HL-60 (cell line): ENCODE data around the gene KLHL28.

Source experiments
- DNase-seq, 2 experiments: peaks; one replicate each; pipeline ENCODE4 v3.0.0-alpha.2; 2010 to 2020; ENCODE audit warnings: low read depth in 1 of 2, low spot score in 1 of 2
- H3K27ac ChIP-seq: fragments of 250-450 bp; sonication (Bioruptor Pico); replicated peaks from 2 replicates; pipeline ENCODE4 v1.5.1; 2020; ENCODE audit warnings: mild to moderate bottlenecking, moderate library complexity
- H3K27me3 ChIP-seq: fragments of 250-450 bp; sonication (Bioruptor Pico); 2 replicates; pipeline ENCODE4 v1.5.1; 2021; ENCODE audit warnings: mild to moderate bottlenecking, moderate library complexity; ENCODE audit not compliant: insufficient read depth, poor library complexity, severe bottlenecking
- H3K4me3 ChIP-seq: replicated peaks from 2 replicates; pipeline ENCODE4 v1.5.1; 2011; ENCODE audit warnings: mild to moderate bottlenecking, control low read depth, low read length; ENCODE audit not compliant: insufficient read depth
- CTCF ChIP-seq: IDR thresholded peaks from one replicate; pipeline ENCODE4 v1.5.1; 2011; ENCODE audit warnings: low read length, control low read depth, inconsistent platforms; ENCODE audit not compliant: insufficient read depth
- GABPA ChIP-seq: IDR thresholded peaks from 2 replicates; pipeline ENCODE4 v1.6.1; 2012; ENCODE audit warnings: low read depth
- POLR2AphosphoS5 ChIP-seq: IDR thresholded peaks from 2 replicates; pipeline ENCODE4 v1.6.1; 2012; ENCODE audit warnings: low read depth
- REST ChIP-seq: IDR thresholded peaks from 2 replicates; pipeline ENCODE4 v1.6.1; 2012; ENCODE audit warnings: low read depth; ENCODE audit not compliant: insufficient replicate concordance
- SPI1 ChIP-seq: IDR thresholded peaks from 2 replicates; pipeline ENCODE4 v1.6.1; 2012; ENCODE audit warnings: low read depth, mild to moderate bottlenecking, borderline replicate concordance

Gene KLHL28

GRCh38 chr14:44910821-44911220, 50.9 kb downstream of the KLHL28 start:
- no peak for DNase-seq
- Histone ChIP-seq H3K27me3 (peaks cover 16% of the 10 kb centered on the region), H3K27ac (no peak overlapping the region), H3K4me3 (no peak overlapping the region)
- TF ChIP-seq POLR2AphosphoS5 (no peak), SPI1 (no peak), REST (no peak), CTCF (no peak), GABPA (no peak)

GRCh38 chr14:44901696-44902095, 60.1 kb downstream of the KLHL28 start:
- no peak for TF ChIP-seq GABPA
- no peak for TF ChIP-seq SPI1
- no peak for TF ChIP-seq REST
- no peak for TF ChIP-seq CTCF
- no peak for TF ChIP-seq POLR2AphosphoS5
- H3K27me3 ChIP-seq: no peaks in the 10 kb centered on the region
- no peak overlapping the region for H3K27ac ChIP-seq
- no peak overlapping the region for H3K4me3 ChIP-seq
- no peak for DNase-seq

GRCh38 chr14:44898551-44898950, 63.2 kb downstream of the KLHL28 start:
- no peaks in the 10 kb centered on the region for H3K27me3 ChIP-seq
- no peak for DNase-seq
- no peak overlapping the region for H3K27ac ChIP-seq
- H3K4me3 ChIP-seq: no peak overlapping the region
- no peak for TF ChIP-seq CTCF
- no peak for TF ChIP-seq POLR2AphosphoS5
- no peak for TF ChIP-seq SPI1
- TF ChIP-seq REST: no peak
- TF ChIP-seq GABPA: no peak
